Measurements from ENCODE around the gene RAB1A. TPM values are rescaled to one million over a fixed set of nuclear protein-coding genes. Genes with fewer than 3 reads are reported as not detected.
A peak's percentile ranks its signal among the peaks of the same experiment; 100 is the strongest.

Gene RAB1A
- total and polyA plus RNA-seq, 2 of the 13 experiments (the other 11 are each of a cell fraction or from before 2014, with no cell fraction given): 206 to 226 TPM

DNA sequence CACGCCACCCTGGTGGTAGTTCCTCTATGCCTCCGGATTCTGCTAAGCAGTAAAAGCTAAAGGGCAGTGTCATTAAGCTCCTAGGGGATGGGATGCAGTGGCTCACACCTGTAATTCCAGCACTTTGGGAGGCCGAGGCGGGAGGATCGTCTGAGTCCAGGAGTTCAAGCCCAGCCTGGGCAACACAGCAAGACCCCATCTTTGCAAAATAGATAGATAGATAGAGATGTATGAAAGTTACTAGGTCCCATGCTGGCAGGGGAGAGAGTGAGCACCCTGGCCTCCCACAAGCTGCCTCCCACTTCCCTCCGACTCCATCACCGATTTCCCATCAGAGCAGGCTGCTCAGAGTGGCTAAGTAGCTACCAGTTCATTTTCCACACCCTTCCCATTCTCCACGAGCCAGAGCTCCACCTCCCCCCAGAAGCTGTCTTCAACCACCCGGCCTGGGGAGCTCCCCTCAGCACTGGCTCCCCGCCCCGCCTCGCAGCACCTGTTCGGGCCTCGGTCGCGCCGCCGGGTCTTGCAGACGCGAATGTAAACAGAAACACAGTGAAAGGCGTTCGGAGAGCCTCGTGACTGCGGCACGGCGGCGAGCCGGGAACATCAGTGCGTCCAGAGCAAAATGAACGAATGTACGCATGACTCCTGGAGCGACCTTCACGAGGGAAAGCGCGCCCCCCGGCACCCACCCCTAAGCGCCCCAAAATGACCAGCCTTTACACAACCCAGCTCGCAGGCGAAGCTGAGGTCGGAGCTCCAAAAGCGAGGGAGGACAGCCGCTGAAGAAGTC is 74.3 kb downstream of the RAB1A start (continued):
- TF ChIP-seq, protein P1, sequence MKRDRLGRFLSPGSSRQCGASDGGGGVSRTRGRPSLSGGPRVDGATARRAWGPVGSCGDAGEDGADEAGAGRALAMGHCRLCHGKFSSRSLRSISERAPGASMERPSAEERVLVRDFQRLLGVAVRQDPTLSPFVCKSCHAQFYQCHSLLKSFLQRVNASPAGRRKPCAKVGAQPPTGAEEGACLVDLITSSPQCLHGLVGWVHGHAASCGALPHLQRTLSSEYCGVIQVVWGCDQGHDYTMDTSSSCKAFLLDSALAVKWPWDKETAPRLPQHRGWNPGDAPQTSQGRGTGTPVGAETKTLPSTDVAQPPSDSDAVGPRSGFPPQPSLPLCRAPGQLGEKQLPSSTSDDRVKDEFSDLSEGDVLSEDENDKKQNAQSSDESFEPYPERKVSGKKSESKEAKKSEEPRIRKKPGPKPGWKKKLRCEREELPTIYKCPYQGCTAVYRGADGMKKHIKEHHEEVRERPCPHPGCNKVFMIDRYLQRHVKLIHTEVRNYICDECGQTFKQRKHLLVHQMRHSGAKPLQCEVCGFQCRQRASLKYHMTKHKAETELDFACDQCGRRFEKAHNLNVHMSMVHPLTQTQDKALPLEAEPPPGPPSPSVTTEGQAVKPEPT (CRISPR knock-in tag; IDR thresholded peaks at IDR 0.05; ENCODE audit: low read depth): no peak; the same call in 1 of the 2 replicates
- TF ChIP-seq AHR (CRISPR knock-in tag; IDR thresholded peaks at IDR 0.05) (0 out of 2 replicates have a peak, but pooled peaks have one; percentile 22), FOXK2 (IDR thresholded peaks at IDR 0.05) (no peak), NKX3-1 (CRISPR knock-in tag; IDR thresholded peaks at IDR 0.05) (no peak; the same call in 1 of the 2 replicates), ERF (CRISPR knock-in tag; IDR thresholded peaks at IDR 0.05) (no peak), MAZ (IDR thresholded peaks at IDR 0.05; ENCODE audit: borderline replicate concordance, low read depth, low read length) (no peak), MAZ (CRISPR knock-in tag; IDR thresholded peaks at IDR 0.05; ENCODE audit: low read depth) (no peak; the same call in 1 of the 2 replicates), ZNF274 (CRISPR knock-in tag; IDR thresholded peaks at IDR 0.05) (peak; percentile 76; the same call in 1 of the 2 replicates), FOSL2 (CRISPR knock-in tag; IDR thresholded peaks at IDR 0.05) (peak; percentile 11; the same call in 1 of the 2 replicates), ZNF343 (CRISPR knock-in tag; IDR thresholded peaks at IDR 0.05) (no peak)
- TF ChIP-seq, protein P2, sequence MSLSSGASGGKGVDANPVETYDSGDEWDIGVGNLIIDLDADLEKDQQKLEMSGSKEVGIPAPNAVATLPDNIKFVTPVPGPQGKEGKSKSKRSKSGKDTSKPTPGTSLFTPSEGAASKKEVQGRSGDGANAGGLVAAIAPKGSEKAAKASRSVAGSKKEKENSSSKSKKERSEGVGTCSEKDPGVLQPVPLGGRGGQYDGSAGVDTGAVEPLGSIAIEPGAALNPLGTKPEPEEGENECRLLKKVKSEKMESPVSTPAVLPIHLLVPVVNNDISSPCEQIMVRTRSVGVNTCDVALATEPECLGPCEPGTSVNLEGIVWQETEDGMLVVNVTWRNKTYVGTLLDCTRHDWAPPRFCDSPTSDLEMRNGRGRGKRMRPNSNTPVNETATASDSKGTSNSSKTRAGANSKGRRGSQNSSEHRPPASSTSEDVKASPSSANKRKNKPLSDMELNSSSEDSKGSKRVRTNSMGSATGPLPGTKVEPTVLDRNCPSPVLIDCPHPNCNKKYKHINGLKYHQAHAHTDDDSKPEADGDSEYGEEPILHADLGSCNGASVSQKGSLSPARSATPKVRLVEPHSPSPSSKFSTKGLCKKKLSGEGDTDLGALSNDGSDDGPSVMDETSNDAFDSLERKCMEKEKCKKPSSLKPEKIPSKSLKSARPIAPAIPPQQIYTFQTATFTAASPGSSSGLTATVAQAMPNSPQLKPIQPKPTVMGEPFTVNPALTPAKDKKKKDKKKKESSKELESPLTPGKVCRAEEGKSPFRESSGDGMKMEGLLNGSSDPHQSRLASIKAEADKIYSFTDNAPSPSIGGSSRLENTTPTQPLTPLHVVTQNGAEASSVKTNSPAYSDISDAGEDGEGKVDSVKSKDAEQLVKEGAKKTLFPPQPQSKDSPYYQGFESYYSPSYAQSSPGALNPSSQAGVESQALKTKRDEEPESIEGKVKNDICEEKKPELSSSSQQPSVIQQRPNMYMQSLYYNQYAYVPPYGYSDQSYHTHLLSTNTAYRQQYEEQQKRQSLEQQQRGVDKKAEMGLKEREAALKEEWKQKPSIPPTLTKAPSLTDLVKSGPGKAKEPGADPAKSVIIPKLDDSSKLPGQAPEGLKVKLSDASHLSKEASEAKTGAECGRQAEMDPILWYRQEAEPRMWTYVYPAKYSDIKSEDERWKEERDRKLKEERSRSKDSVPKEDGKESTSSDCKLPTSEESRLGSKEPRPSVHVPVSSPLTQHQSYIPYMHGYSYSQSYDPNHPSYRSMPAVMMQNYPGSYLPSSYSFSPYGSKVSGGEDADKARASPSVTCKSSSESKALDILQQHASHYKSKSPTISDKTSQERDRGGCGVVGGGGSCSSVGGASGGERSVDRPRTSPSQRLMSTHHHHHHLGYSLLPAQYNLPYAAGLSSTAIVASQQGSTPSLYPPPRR (CRISPR knock-in tag; IDR thresholded peaks at IDR 0.05; ENCODE audit: borderline replicate concordance): no peak
- TF ChIP-seq, protein P3, sequence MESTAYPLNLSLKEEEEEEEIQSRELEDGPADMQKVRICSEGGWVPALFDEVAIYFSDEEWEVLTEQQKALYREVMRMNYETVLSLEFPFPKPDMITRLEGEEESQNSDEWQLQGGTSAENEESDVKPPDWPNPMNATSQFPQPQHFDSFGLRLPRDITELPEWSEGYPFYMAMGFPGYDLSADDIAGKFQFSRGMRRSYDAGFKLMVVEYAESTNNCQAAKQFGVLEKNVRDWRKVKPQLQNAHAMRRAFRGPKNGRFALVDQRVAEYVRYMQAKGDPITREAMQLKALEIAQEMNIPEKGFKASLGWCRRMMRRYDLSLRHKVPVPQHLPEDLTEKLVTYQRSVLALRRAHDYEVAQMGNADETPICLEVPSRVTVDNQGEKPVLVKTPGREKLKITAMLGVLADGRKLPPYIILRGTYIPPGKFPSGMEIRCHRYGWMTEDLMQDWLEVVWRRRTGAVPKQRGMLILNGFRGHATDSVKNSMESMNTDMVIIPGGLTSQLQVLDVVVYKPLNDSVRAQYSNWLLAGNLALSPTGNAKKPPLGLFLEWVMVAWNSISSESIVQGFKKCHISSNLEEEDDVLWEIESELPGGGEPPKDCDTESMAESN (CRISPR knock-in tag; conservative IDR thresholded peaks at IDR 0.05): 0 out of 2 replicates have a peak, but pooled peaks have one; percentile 9
- TF ChIP-seq, protein P4, sequence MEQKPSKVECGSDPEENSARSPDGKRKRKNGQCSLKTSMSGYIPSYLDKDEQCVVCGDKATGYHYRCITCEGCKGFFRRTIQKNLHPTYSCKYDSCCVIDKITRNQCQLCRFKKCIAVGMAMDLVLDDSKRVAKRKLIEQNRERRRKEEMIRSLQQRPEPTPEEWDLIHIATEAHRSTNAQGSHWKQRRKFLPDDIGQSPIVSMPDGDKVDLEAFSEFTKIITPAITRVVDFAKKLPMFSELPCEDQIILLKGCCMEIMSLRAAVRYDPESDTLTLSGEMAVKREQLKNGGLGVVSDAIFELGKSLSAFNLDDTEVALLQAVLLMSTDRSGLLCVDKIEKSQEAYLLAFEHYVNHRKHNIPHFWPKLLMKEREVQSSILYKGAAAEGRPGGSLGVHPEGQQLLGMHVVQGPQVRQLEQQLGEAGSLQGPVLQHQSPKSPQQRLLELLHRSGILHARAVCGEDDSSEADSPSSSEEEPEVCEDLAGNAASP (CRISPR knock-in tag; IDR thresholded peaks at IDR 0.05; ENCODE audit: borderline replicate concordance): no peak
- TF ChIP-seq, protein P5, sequence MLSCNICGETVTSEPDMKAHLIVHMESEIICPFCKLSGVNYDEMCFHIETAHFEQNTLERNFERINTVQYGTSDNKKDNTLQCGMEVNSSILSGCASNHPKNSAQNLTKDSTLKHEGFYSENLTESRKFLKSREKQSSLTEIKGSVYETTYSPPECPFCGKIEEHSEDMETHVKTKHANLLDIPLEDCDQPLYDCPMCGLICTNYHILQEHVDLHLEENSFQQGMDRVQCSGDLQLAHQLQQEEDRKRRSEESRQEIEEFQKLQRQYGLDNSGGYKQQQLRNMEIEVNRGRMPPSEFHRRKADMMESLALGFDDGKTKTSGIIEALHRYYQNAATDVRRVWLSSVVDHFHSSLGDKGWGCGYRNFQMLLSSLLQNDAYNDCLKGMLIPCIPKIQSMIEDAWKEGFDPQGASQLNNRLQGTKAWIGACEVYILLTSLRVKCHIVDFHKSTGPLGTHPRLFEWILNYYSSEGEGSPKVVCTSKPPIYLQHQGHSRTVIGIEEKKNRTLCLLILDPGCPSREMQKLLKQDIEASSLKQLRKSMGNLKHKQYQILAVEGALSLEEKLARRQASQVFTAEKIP (CRISPR knock-in tag; IDR thresholded peaks at IDR 0.05; ENCODE audit: borderline replicate concordance): no peak
